HepG2 (cell line): Measurements from ENCODE around the gene SCYGR2. TPM values are rescaled to one million over a fixed set of nuclear protein-coding genes. Genes with fewer than 3 reads are reported as not detected.

Experiments used
- ATAC-seq: fragments of 200-7000 bp; cut with Tn5 transposase; 3 replicates; pipeline ENCODE4 v1.9.1; 2020; ENCODE audit warnings: mild to moderate bottlenecking, moderate library complexity
- BruUV-seq: library from RNA; stranded (reverse); fragments of 400-500 nt; replicated peaks from 2 replicates; lab custom pipeline; 2021; lab: Mats Ljungman, UMichigan
- CTCF ChIA-PET: fragments of 300-600 bp; formaldehyde crosslinking; extraction: SDS; loops from one replicate; lab custom pipeline; 2021; ENCODE audit warnings: low total read pairs, inconsistent platforms, low intra/inter-chr PET ratio; lab: Yijun Ruan, JAX
- POLR2A ChIA-PET: fragments of 350-600 bp; sonication (Branson Sonifier 250); formaldehyde crosslinking; loops from one replicate; lab custom pipeline; 2020; ENCODE audit warnings: antibody characterized with exemption, inconsistent platforms; lab: Yijun Ruan, JAX
- DNase-seq: peaks from one replicate; pipeline ENCODE4 v3.0.0-alpha.2; 2015; ENCODE audit warnings: low spot score
- FAIRE-seq: peaks from 3 replicates; lab custom pipeline; 2011; peaks lifted over from hg19 to GRCh38; lab: Jason Lieb, UNC
- H2AFZ ChIP-seq: one replicate; pipeline ENCODE4 v1.6.1; 2011; ENCODE audit warnings: low read length, inconsistent platforms
- H3K27ac ChIP-seq: fragments of 300-600 bp; 3 replicates; pipeline ENCODE4 v1.8.0; 2011; ENCODE audit warnings: mixed run types, mild to moderate bottlenecking, mixed read lengths, low read length, inconsistent platforms; ENCODE audit not compliant: insufficient read depth; ENCODE audit errors: extremely low read length
- H3K27me3 ChIP-seq, 2 experiments: fragments of 200-600 bp in 1 of 2; 2 replicates in 1 of 2; 3 replicates in 1 of 2; pipeline versions ENCODE4 v1.6.0 to v1.8.0; 2011; ENCODE audit warnings: low read length in 2 of 2, mild to moderate bottlenecking in 2 of 2, moderate library complexity in 2 of 2, inconsistent platforms in 1 of 2; ENCODE audit not compliant: insufficient read depth in 2 of 2, control insufficient read depth in 1 of 2
- H3K36me3 ChIP-seq, 2 experiments: fragments of 200-600 bp in 1 of 2; replicated peaks in 1 of 2; 2 replicates in 1 of 2; 3 replicates in 1 of 2; pipeline versions ENCODE4 v1.5.1 to v1.8.0; 2011; ENCODE audit warnings: low read length in 2 of 2, inconsistent platforms in 1 of 2; ENCODE audit not compliant: insufficient read depth in 2 of 2, control insufficient read depth in 1 of 2
- H3K4me1 ChIP-seq: 2 replicates; pipeline ENCODE4 v1.5.1; 2012; ENCODE audit warnings: low read length, inconsistent platforms; ENCODE audit not compliant: insufficient read depth
- H3K4me2 ChIP-seq: 2 replicates; pipeline ENCODE4 v1.6.0; 2011; ENCODE audit warnings: low read depth, low read length, inconsistent platforms
- H3K4me3 ChIP-seq, 3 experiments: fragments of 200-600 bp in 1 of 3; sonication (generic), shearing (Covaris generic) in 1 of 3; replicated peaks in 1 of 3; 2 replicates each; pipeline ENCODE4 v1.5.1; 2011 to 2016; ENCODE audit warnings: low read length in 3 of 3, inconsistent platforms in 2 of 3, low read depth in 2 of 3, mild to moderate bottlenecking in 2 of 3, control low read depth in 1 of 3, mixed read lengths in 1 of 3; ENCODE audit not compliant: insufficient read depth in 1 of 3
- H3K79me2 ChIP-seq: one replicate; pipeline ENCODE4 v1.6.1; 2011; ENCODE audit warnings: low read length, inconsistent platforms; ENCODE audit not compliant: insufficient read depth
- H3K9ac ChIP-seq: 2 replicates; pipeline ENCODE4 v1.6.0; 2011; ENCODE audit warnings: mild to moderate bottlenecking, low read depth, low read length, inconsistent platforms; ENCODE audit not compliant: insufficient read depth
- H3K9me3 ChIP-seq: 2 replicates; pipeline ENCODE4 v1.5.1; 2012; ENCODE audit warnings: mild to moderate bottlenecking, low read length
- H4K20me1 ChIP-seq: 2 replicates; pipeline ENCODE4 v1.6.0; 2011; ENCODE audit warnings: inconsistent platforms, mild to moderate bottlenecking, low read length, moderate library complexity; ENCODE audit not compliant: insufficient read depth
- ATAD3A ChIP-seq: sonication (generic); formaldehyde crosslinking; IDR thresholded peaks from 2 replicates; pipeline ENCODE4 v1.4.0; 2020; ENCODE audit warnings: missing genetic modification reagents
- CREB1 ChIP-seq, 2 experiments: fragments of 450-650 bp in 1 of 2; IDR thresholded peaks; 2 replicates each; pipeline ENCODE4 v1.6.1; 2016 to 2017; ENCODE audit warnings: control low read depth in 1 of 2, mild to moderate bottlenecking in 1 of 2, missing compliant biosample characterization in 1 of 2, missing genetic modification characterization in 1 of 2
- MED13 ChIP-seq: sonication (generic); formaldehyde crosslinking; IDR thresholded peaks from 2 replicates; pipeline ENCODE4 v1.5.0; 2020; ENCODE audit warnings: missing genetic modification reagents
- MIER2 ChIP-seq: IDR thresholded peaks from 2 replicates; pipeline ENCODE4 v1.6.1; 2016; ENCODE audit warnings: missing biosample characterization, missing genetic modification reagents
- ZNF160 ChIP-seq: sonication (generic); formaldehyde crosslinking; IDR thresholded peaks from 2 replicates; pipeline ENCODE4 v1.8.0; 2022; ENCODE audit warnings: mild to moderate bottlenecking, inconsistent platforms, missing genetic modification reagents
- ZNF747 ChIP-seq: sonication (generic); formaldehyde crosslinking; IDR thresholded peaks from 2 replicates; pipeline ENCODE4 v1.8.1; 2023; ENCODE audit warnings: missing genetic modification reagents, mild to moderate bottlenecking, borderline replicate concordance
- WGBS: methylation state at CpG from one replicate; pipeline ENCODE4 v1.1.6; 2017; ENCODE audit warnings: low lambda C conversion rate; 5-methylcytosine and 5-hydroxymethylcytosine counted together
- in situ Hi-C: cut with HindIII; loops from 2 replicates; pipeline ENCODE4 v1.10.0; 2017; ENCODE audit warnings: low pct_unique_long_range_greater_than_20kb; ENCODE audit not compliant: extremely low pct_ligation_motif_present
- intact Hi-C: fragments of 100-400 bp; cut with micrococcal nuclease; formaldehyde crosslinking; loops from one replicate; pipeline ENCODE4 v1.10.0; 2022; ENCODE audit not compliant: unreplicated experiment
- polyA plus RNA-seq, 8 experiments: library from polyadenylated mRNA; depleted of rRNA in 3 of 8; stranded (reverse) in 7 of 8; unstranded in 1 of 8; fragments of >200 nt; fragmentation: Illumina TruSeq in 4 of 8; extraction: Trizol in 4 of 8; gene quantifications; 2 replicates each; pipeline versions ENCODE4 v1.2.1 to v1.2.3, GENCODE V29; 2011 to 2016; ENCODE audit warnings: low read depth in 4 of 8, missing spikeins in 1 of 8, mixed read lengths in 1 of 8; ENCODE audit not compliant: insufficient read depth in 1 of 8
- total RNA-seq, 5 experiments: library from RNA; depleted of rRNA; stranded (reverse); fragments of >200 nt; fragmentation: Illumina TruSeq; extraction: Trizol; gene quantifications; 2 replicates each; pipeline ENCODE4 v1.2.3, GENCODE V29; 2016; ENCODE audit warnings: low read depth in 1 of 5
- TF ChIP-seq, protein P1 (sequence below), 2 experiments: fragments of 450-650 bp in 1 of 2; sonication (generic) in 1 of 2; formaldehyde crosslinking in 1 of 2; IDR thresholded peaks; 2 replicates each; pipeline versions ENCODE4 v1.6.1 to v1.8.0; 2016 to 2022; ENCODE audit warnings: antibody characterized with exemption in 1 of 2, mild to moderate bottlenecking in 1 of 2, missing genetic modification reagents in 1 of 2

SCYGR2 gene
- total and polyA plus RNA-seq, 2 of the 13 experiments (the other 11 are each of a cell fraction or from before 2014, with no cell fraction given) = not detected

DNA sequence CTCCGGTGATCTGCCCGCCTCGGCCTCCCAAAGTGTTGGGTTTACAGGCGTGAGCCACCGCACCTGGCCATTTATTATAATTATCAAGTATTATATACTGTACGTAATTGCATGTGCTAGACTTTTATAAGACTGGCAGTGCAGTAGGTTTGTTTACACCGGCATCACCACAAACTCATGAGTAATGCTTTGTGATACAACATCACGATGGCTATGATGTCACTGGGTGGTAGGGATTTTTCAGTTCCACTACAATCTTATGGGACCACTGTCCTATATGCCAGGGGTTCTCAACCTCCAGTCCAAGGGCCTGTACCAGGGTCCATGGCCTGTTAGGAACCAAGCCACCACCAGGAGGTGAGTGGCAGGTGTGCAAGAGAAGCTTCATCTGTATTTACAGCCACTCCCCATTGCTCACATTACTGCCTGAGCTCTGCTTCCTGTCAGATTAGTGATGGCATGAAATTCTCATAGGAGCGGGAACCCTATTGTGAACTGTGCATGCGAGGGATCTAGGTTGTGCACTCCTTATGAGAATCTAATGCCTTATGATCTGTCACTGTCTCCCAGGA is 28.0 kb downstream of the SCYGR2 start:
- Histone ChIP-seq H2AFZ (no peak overlapping the region), H3K9ac (no peak overlapping the region), H3K9me3 (no peaks in the 10 kb centered on the region), H3K4me1 (no peaks in the 10 kb centered on the region), H3K4me3 (no peak overlapping the region), H3K4me2 (no peak overlapping the region), H3K79me2 (no peaks in the 10 kb centered on the region), H3K27ac (no peak overlapping the region), H3K27me3 (peaks cover 0 to 11% of the 10 kb centered on the region in 2 experiments; a peak in 2 of 5 replicates), H4K20me1 (no peaks in the 10 kb centered on the region), H3K36me3 (no peaks in the 10 kb centered on the region)
- CTCF ChIA-PET = no interaction called here
- in situ Hi-C loops = no loop called here
- WGBS = 77% methylated on average over 10 of the region's 10 CpGs
- no TSS peak for BruUV-seq
- ATAC-seq (peak; percentile 75), FAIRE-seq (no peak), DNase-seq (no peak)
- TF ChIP-seq CREB1 (IDR thresholded peaks at IDR 0.05) (peak; percentile 67), CREB1 (CRISPR knock-in tag; IDR thresholded peaks at IDR 0.05) (no peak), ZNF747 (CRISPR knock-in tag) (no peak)
- POLR2A ChIA-PET = no interaction called here
- intact Hi-C loops = no loop called here

DNA sequence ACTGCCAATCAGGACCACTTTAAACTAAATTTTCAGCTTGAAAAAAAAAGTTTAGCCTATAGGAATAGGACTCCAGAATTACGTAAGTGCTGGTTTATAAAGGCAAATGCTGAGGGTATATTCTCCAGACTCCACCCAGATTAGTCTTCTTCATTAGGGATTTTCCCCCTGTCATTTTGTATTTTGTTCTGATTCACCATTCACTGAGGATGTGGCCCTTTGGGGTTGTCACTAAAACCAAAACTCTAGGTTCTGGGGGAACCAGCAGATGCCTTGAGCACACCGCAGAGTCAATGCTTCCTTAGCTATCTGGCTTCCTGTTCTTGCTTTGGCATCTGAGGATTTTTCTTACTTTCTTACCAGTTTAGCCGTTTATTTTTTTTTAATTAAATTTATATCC is 29.1 kb downstream of the SCYGR2 start:
- in situ Hi-C loops = no loop called here
- ChIA-PET CTCF (no interaction called here), POLR2A (no interaction called here)
- Histone ChIP-seq H3K36me3 (no peaks in the 10 kb centered on the region), H3K27me3 (peaks cover 0 to 11% of the 10 kb centered on the region in 2 experiments; a peak in 2 of 5 replicates), H3K4me1 (no peaks in the 10 kb centered on the region), H2AFZ (no peak overlapping the region), H4K20me1 (no peaks in the 10 kb centered on the region), H3K27ac (no peak overlapping the region), H3K4me2 (no peak overlapping the region), H3K4me3 (no peak overlapping the region), H3K79me2 (no peaks in the 10 kb centered on the region), H3K9me3 (no peaks in the 10 kb centered on the region), H3K9ac (no peak overlapping the region)
- DNase-seq = no peak
- no TSS peak for BruUV-seq
- ATAC-seq = no peak
- no peak for FAIRE-seq
- intact Hi-C loops = no loop called here
- WGBS = 60% methylated on average over 3 of the region's 3 CpGs
- no peak for TF ChIP-seq MIER2
- TF ChIP-seq ZNF160 = no peak
- TF ChIP-seq ATAD3A (CRISPR knock-in tag) = no peak
- no peak for TF ChIP-seq MED13 (CRISPR knock-in tag)
- TF ChIP-seq, protein P1, sequence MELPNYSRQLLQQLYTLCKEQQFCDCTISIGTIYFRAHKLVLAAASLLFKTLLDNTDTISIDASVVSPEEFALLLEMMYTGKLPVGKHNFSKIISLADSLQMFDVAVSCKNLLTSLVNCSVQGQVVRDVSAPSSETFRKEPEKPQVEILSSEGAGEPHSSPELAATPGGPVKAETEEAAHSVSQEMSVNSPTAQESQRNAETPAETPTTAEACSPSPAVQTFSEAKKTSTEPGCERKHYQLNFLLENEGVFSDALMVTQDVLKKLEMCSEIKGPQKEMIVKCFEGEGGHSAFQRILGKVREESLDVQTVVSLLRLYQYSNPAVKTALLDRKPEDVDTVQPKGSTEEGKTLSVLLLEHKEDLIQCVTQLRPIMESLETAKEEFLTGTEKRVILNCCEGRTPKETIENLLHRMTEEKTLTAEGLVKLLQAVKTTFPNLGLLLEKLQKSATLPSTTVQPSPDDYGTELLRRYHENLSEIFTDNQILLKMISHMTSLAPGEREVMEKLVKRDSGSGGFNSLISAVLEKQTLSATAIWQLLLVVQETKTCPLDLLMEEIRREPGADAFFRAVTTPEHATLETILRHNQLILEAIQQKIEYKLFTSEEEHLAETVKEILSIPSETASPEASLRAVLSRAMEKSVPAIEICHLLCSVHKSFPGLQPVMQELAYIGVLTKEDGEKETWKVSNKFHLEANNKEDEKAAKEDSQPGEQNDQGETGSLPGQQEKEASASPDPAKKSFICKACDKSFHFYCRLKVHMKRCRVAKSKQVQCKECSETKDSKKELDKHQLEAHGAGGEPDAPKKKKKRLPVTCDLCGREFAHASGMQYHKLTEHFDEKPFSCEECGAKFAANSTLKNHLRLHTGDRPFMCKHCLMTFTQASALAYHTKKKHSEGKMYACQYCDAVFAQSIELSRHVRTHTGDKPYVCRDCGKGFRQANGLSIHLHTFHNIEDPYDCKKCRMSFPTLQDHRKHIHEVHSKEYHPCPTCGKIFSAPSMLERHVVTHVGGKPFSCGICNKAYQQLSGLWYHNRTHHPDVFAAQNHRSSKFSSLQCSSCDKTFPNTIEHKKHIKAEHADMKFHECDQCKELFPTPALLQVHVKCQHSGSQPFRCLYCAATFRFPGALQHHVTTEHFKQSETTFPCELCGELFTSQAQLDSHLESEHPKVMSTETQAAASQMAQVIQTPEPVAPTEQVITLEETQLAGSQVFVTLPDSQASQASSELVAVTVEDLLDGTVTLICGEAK (IDR thresholded peaks at IDR 0.05) = no peak
- TF ChIP-seq, protein P1 (CRISPR knock-in tag; IDR thresholded peaks at IDR 0.05) = no peak
